IMR-90 (cell line): ENCODE measurements around the gene PTX3. TPM values are rescaled to one million over a fixed set of nuclear protein-coding genes. Genes with fewer than 3 reads are reported as not detected.
A peak's percentile ranks its signal among the peaks of the same experiment; 100 is the strongest.

Source experiments
- ATAC-seq: fragments of 200-7000 bp; cut with Tn5 transposase; 2 replicates; pipeline ENCODE4 v1.9.1; 2020; ENCODE audit warnings: low read depth, mild to moderate bottlenecking, moderate library complexity
- Bru-seq: library from RNA; stranded (reverse); fragments of 400-500 nt; gene quantifications from one replicate; lab custom pipeline; 2021; lab: Mats Ljungman, UMichigan
- BruChase-seq, 2 experiments: library from RNA; stranded (reverse); fragments of 400-500 nt; gene quantifications; one replicate each; lab custom pipeline; 2021; lab: Mats Ljungman, UMichigan
- BruUV-seq: library from RNA; stranded (reverse); fragments of 400-500 nt; replicated peaks from 2 replicates; lab custom pipeline; 2021; lab: Mats Ljungman, UMichigan
- CTCF ChIA-PET: fragments of 300-600 bp; formaldehyde crosslinking; extraction: SDS; loops from one replicate; lab custom pipeline; 2021; ENCODE audit warnings: antibody characterized with exemption; lab: Yijun Ruan, JAX
- POLR2A ChIA-PET: fragments of 300-600 bp; sonication (Branson Sonifier 250); formaldehyde crosslinking; loops from one replicate; lab custom pipeline; 2022; ENCODE audit warnings: antibody characterized with exemption; ENCODE audit not compliant: unreplicated experiment; lab: Charles Lee
- DNase-seq: peaks from one replicate; pipeline ENCODE4 v3.0.0; 2013
- H2AFZ ChIP-seq: replicated peaks from 2 replicates; pipeline ENCODE3; 2013; ENCODE audit warnings: low read length, mild to moderate bottlenecking; ENCODE audit not compliant: poor library complexity
- H2AK5ac ChIP-seq: 2 replicates; pipeline ENCODE4 v1.6.1; 2013; ENCODE audit warnings: low read depth, low read length, inconsistent platforms
- H2AK9ac ChIP-seq: replicated peaks from 2 replicates; pipeline ENCODE3; 2013; ENCODE audit warnings: mild to moderate bottlenecking, low read depth, low read length, moderate library complexity; ENCODE audit not compliant: poor library complexity
- H2BK120ac ChIP-seq: 2 replicates; pipeline ENCODE4 v1.6.1; 2013; ENCODE audit warnings: low read depth, low read length, inconsistent platforms
- H2BK15ac ChIP-seq: 3 replicates; pipeline ENCODE4 v1.6.1; 2013; ENCODE audit warnings: low read depth, low read length, inconsistent platforms
- H2BK20ac ChIP-seq: 2 replicates; pipeline ENCODE4 v1.6.1; 2013; ENCODE audit warnings: low read depth, mild to moderate bottlenecking, inconsistent platforms, low read length, moderate library complexity
- H2BK5ac ChIP-seq: 2 replicates; pipeline ENCODE4 v1.6.1; 2013; ENCODE audit warnings: mild to moderate bottlenecking, low read depth, low read length, inconsistent platforms; ENCODE audit not compliant: poor library complexity, severe bottlenecking
- H3K14ac ChIP-seq: replicated peaks from 2 replicates; pipeline ENCODE4 v1.6.1; 2013; ENCODE audit warnings: low read depth, low read length, inconsistent platforms
- H3K18ac ChIP-seq: 2 replicates; pipeline ENCODE4 v1.6.1; 2013; ENCODE audit warnings: low read depth, low read length, control low read depth
- H3K23ac ChIP-seq: 2 replicates; pipeline ENCODE4 v1.6.1; 2013; ENCODE audit warnings: low read depth, low read length, inconsistent platforms
- H3K27ac ChIP-seq: 2 replicates; pipeline ENCODE4 v1.5.1; 2013; ENCODE audit warnings: mild to moderate bottlenecking, control low read depth, low read length; ENCODE audit not compliant: insufficient read depth
- H3K27me3 ChIP-seq: 2 replicates; pipeline ENCODE4 v1.6.1; 2013; ENCODE audit warnings: low read length; ENCODE audit not compliant: control insufficient read depth, insufficient read depth
- H3K36me3 ChIP-seq: 2 replicates; pipeline ENCODE4 v1.6.1; 2013; ENCODE audit warnings: low read length, mixed read lengths; ENCODE audit not compliant: control insufficient read depth, insufficient read depth
- H3K4ac ChIP-seq: 2 replicates; pipeline ENCODE4 v1.6.1; 2013; ENCODE audit warnings: low read depth, low read length, inconsistent platforms
- H3K4me1 ChIP-seq: 2 replicates; pipeline ENCODE4 v1.6.1; 2013; ENCODE audit warnings: low read length, mixed read lengths; ENCODE audit not compliant: control insufficient read depth, insufficient read depth
- H3K4me2 ChIP-seq: 2 replicates; pipeline ENCODE4 v1.6.1; 2013; ENCODE audit warnings: low read depth, mild to moderate bottlenecking, control low read depth, low read length, moderate library complexity
- H3K4me3 ChIP-seq: 2 replicates; pipeline ENCODE4 v1.5.1; 2013; ENCODE audit warnings: low read depth, mild to moderate bottlenecking, control low read depth, low read length, moderate library complexity; ENCODE audit not compliant: insufficient read depth
- H3K56ac ChIP-seq: 2 replicates; pipeline ENCODE4 v1.6.1; 2013; ENCODE audit warnings: low read length, inconsistent platforms; ENCODE audit not compliant: insufficient read depth; ENCODE audit errors: extremely low read depth
- H3K79me1 ChIP-seq, 2 experiments: 2 replicates each; pipeline ENCODE4 v1.6.1; 2013; ENCODE audit warnings: low read length in 2 of 2, inconsistent platforms in 1 of 2, low read depth in 1 of 2
- H3K9ac ChIP-seq: 2 replicates; pipeline ENCODE4 v1.6.1; 2013; ENCODE audit warnings: low read depth, low read length, control low read depth
- H3K9me1 ChIP-seq: 2 replicates; pipeline ENCODE4 v1.6.1; 2013; ENCODE audit warnings: low read length, inconsistent platforms; ENCODE audit not compliant: insufficient read depth
- H3K9me3 ChIP-seq: 2 replicates; pipeline ENCODE4 v1.6.1; 2013; ENCODE audit warnings: low read length; ENCODE audit not compliant: control insufficient read depth, insufficient read depth
- H4K20me1 ChIP-seq: 2 replicates; pipeline ENCODE4 v1.6.1; 2013; ENCODE audit warnings: low read length, inconsistent platforms; ENCODE audit not compliant: insufficient read depth
- H4K5ac ChIP-seq: 2 replicates; pipeline ENCODE4 v1.6.1; 2013; ENCODE audit warnings: mild to moderate bottlenecking, low read depth, low read length, control low read depth
- H4K8ac ChIP-seq, 2 experiments: 2 replicates each; pipeline ENCODE4 v1.6.1; 2013; ENCODE audit warnings: low read depth in 2 of 2, low read length in 2 of 2, control low read depth in 1 of 2, inconsistent platforms in 1 of 2
- H4K91ac ChIP-seq: 2 replicates; pipeline ENCODE4 v1.6.1; 2013; ENCODE audit warnings: low read depth, low read length, inconsistent platforms; ENCODE audit not compliant: insufficient read depth
- CEBPB ChIP-seq: IDR thresholded peaks from 2 replicates; pipeline ENCODE4 v1.6.1; 2012; ENCODE audit warnings: low read depth, low read length, improper control_type of control experiment
- CTCF ChIP-seq: conservative IDR thresholded peaks from 2 replicates; pipeline ENCODE4 v1.5.1; 2012; ENCODE audit warnings: mild to moderate bottlenecking, low read depth, low read length, improper control_type of control experiment
- FOS ChIP-seq: fragments of 150-350 bp; IDR thresholded peaks from 2 replicates; pipeline ENCODE4 v1.6.1; 2016; ENCODE audit warnings: low read depth, low read length
- MAFK ChIP-seq: IDR thresholded peaks from 2 replicates; pipeline ENCODE4 v1.6.1; 2012; ENCODE audit warnings: low read depth, low read length, improper control_type of control experiment
- MAZ ChIP-seq: IDR thresholded peaks from 2 replicates; pipeline ENCODE4 v1.6.1; 2012; ENCODE audit warnings: low read depth, mild to moderate bottlenecking, low read length, improper control_type of control experiment, moderate library complexity, borderline replicate concordance
- MXI1 ChIP-seq: IDR thresholded peaks from 2 replicates; pipeline ENCODE4 v1.6.1; 2012; ENCODE audit warnings: low read depth, mild to moderate bottlenecking, low read length, moderate library complexity, borderline replicate concordance
- POLR2A ChIP-seq: IDR thresholded peaks from 2 replicates; pipeline ENCODE4 v1.6.1; 2012; ENCODE audit warnings: mild to moderate bottlenecking, low read depth, low read length
- RAD21 ChIP-seq: IDR thresholded peaks from 2 replicates; pipeline ENCODE4 v1.6.1; 2012; ENCODE audit warnings: low read length, improper control_type of control experiment
- RCOR1 ChIP-seq: IDR thresholded peaks from 2 replicates; pipeline ENCODE4 v1.6.1; 2012; ENCODE audit warnings: mild to moderate bottlenecking, low read length, improper control_type of control experiment; ENCODE audit not compliant: insufficient replicate concordance
- SMC3 ChIP-seq: fragments of 150-350 bp; IDR thresholded peaks from 2 replicates; pipeline ENCODE4 v1.6.1; 2016; ENCODE audit warnings: low read depth, mild to moderate bottlenecking, antibody characterized with exemption, low read length, moderate library complexity
- WGBS, 2 experiments: methylation state at CpG; one replicate each; pipeline versions ENCODE4 v1.1.5 to v1.1.7; 2013; ENCODE audit warnings: missing lambda C conversion rate in 2 of 2; ENCODE audit not compliant: insufficient read length in 1 of 2; ENCODE audit errors: extremely low coverage in 2 of 2; 5-methylcytosine and 5-hydroxymethylcytosine counted together
- dilution Hi-C: fragments of 300-500 bp; cut with HindIII; formaldehyde crosslinking; loops from one replicate; pipeline ENCODE4 v1.14.3; 2018; ENCODE audit warnings: low sequenced_read_pairs; ENCODE audit not compliant: unreplicated experiment
- in situ Hi-C: fragments of 300-500 bp; cut with MboI; formaldehyde crosslinking; loops from 3 replicates; pipeline ENCODE4 v1.14.3; 2019; ENCODE audit warnings: low sequenced_read_pairs, inconsistent platforms, mixed read lengths
- intact Hi-C: fragments of 100-400 bp; cut with micrococcal nuclease; formaldehyde crosslinking; loops from 2 replicates; pipeline ENCODE4 v1.10.0; 2022
- long read RNA-seq: library from polyadenylated mRNA; unstranded; transcript quantifications from one replicate; pipeline ENCODE4 v2.0.0, GENCODE V29; 2021; ENCODE audit not compliant: unreplicated experiment
- polyA plus RNA-seq, 3 experiments: library from polyadenylated mRNA; depleted of rRNA; stranded (reverse); fragments of >200 nt; gene quantifications; 2 replicates each; pipeline ENCODE4 v1.2.3, GENCODE V29; 2012; ENCODE audit warnings: low replicate concordance in 1 of 3
- total RNA-seq: library from RNA; depleted of rRNA; stranded (reverse); fragments of >200 nt; gene quantifications from 2 replicates; pipeline ENCODE4 v1.2.3, GENCODE V29; 2012; rRNA removed
- TF ChIP-seq, protein P1 (sequence below): fragments of 150-350 bp; IDR thresholded peaks from 2 replicates; pipeline ENCODE4 v1.6.1; 2016; ENCODE audit warnings: low read depth, mild to moderate bottlenecking, low read length, moderate library complexity, borderline replicate concordance

The PTX3 gene
- total RNA-seq = 96.7 and 97.9 TPM in 2 replicates
- polyA plus RNA-seq (2012; rRNA removed) = 117 and 135 TPM in 2 replicates
- 92.2 and 182 TPM in 2 replicates for polyA plus RNA-seq (2012; cell fraction: cytosol; rRNA removed)
- polyA plus RNA-seq (2012; cell fraction: nucleus; rRNA removed; ENCODE audit: low replicate concordance) = 66.5 and 87.9 TPM in 2 replicates
- Bru-seq, nascent RNA = percentile 92 among the genes with signal in this experiment
- percentile 93 among the genes with signal in this experiment for BruChase-seq, experiment 1, labeled RNA remaining after a 6-hour chase
- BruChase-seq, experiment 2, labeled RNA remaining after a 2-hour chase = percentile 92 among the genes with signal in this experiment
- long read RNA-seq, transcript PTX3-201 (3 exons, 1,940 nt) = major isoform, 143 of 164 reads
- long read RNA-seq, partial matches to known transcripts = 18 of 164 reads
- long read RNA-seq, other reads (novel, unspliced or antisense) = 3 of 164 reads

- TSS peak; percentile 98 for BruUV-seq
- peak within 1 kb of the TSS in 1 of 2 experiments; percentile 72; a peak in 2 of 4 replicates for H4K8ac ChIP-seq
- ChIA-PET CTCF (interaction anchor here (0.6 to 1.3 kb wide), 4 partner anchors 46 to 506 kb away, joined by 3 to 4 read pairs (median 3); no protein-coding TSS in a partner anchor), POLR2A (interaction anchor here (0.9 to 1.3 kb wide), 4 partner anchors 28 to 230 kb away, joined by 3 to 18 read pairs (median 4); no protein-coding TSS in a partner anchor)
- peak within 1 kb of the TSS; percentile 33; the same call in 1 of the 2 replicates for H4K5ac ChIP-seq
- peak within 1 kb of the TSS; percentile 67 for H2BK20ac ChIP-seq
- no peaks in the 10 kb centered on the region for H4K20me1 ChIP-seq
- peak within 1 kb of the TSS; percentile 46 for H3K56ac ChIP-seq
- no peaks in the 10 kb centered on the region for H3K27me3 ChIP-seq
- H3K4me1 ChIP-seq = peaks cover 5% of the 10 kb centered on the region; the same call in 1 of the 2 replicates
- H3K23ac ChIP-seq = peak within 1 kb of the TSS; percentile 93
- H3K9me3 ChIP-seq = no peaks in the 10 kb centered on the region
- peak within 1 kb of the TSS; percentile 68 for H3K18ac ChIP-seq
- H3K9ac ChIP-seq = peak within 1 kb of the TSS; percentile 66
- H3K14ac ChIP-seq = peak within 1 kb of the TSS; percentile 94
- WGBS, 2 experiments = 2% methylated on average over 8 of the region's 15 CpGs; no CpG with 5 or more reads in 1 of the 2 experiments
- peaks cover 0 to 19% of the 10 kb centered on the region in 2 experiments; a peak in 2 of 4 replicates for H3K79me1 ChIP-seq
- H3K9me1 ChIP-seq = no peaks in the 10 kb centered on the region
- no peaks in the 10 kb centered on the region for H3K36me3 ChIP-seq
- peak within 1 kb of the TSS; percentile 68 for H3K4me3 ChIP-seq
- peak within 1 kb of the TSS; percentile 89 for H2BK120ac ChIP-seq
- H2AFZ ChIP-seq = peak within 1 kb of the TSS; percentile 84
- H3K4ac ChIP-seq = peak within 1 kb of the TSS; percentile 95
- peak within 1 kb of the TSS; percentile 73 for H3K4me2 ChIP-seq
- peak within 1 kb of the TSS; percentile 59; the same call in 1 of the 2 replicates for H2AK5ac ChIP-seq
- intact Hi-C loops = loop anchor here (1.0 to 2.0 kb wide), 3 partner anchors 74 to 232 kb away; no protein-coding TSS in a partner anchor
- DNase-seq = peak; percentile 94
- TF ChIP-seq SMC3 (no peak), FOS (0 out of 2 replicates have a peak, but pooled peaks have one; percentile 36), CTCF (no peak), MAFK (peak; percentile 35; the same call in 1 of the 2 replicates), MXI1 (no peak), RAD21 (peak; percentile 19; the same call in 1 of the 2 replicates), CEBPB (peak; percentile 96), RCOR1 (peak; percentile 71), MAZ (peak; percentile 78; the same call in 1 of the 2 replicates), POLR2A (peak; percentile 75; the same call in 1 of the 2 replicates)
- TF ChIP-seq, protein P1, sequence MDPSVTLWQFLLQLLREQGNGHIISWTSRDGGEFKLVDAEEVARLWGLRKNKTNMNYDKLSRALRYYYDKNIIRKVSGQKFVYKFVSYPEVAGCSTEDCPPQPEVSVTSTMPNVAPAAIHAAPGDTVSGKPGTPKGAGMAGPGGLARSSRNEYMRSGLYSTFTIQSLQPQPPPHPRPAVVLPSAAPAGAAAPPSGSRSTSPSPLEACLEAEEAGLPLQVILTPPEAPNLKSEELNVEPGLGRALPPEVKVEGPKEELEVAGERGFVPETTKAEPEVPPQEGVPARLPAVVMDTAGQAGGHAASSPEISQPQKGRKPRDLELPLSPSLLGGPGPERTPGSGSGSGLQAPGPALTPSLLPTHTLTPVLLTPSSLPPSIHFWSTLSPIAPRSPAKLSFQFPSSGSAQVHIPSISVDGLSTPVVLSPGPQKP = no peak
- ATAC-seq = peak; percentile 72
- peak within 1 kb of the TSS; percentile 81 for H4K91ac ChIP-seq
- dilution Hi-C loops = no loop called here
- peak within 1 kb of the TSS; percentile 86 for H2AK9ac ChIP-seq
- H2BK15ac ChIP-seq = peak within 1 kb of the TSS; percentile 33; the same call in 1 of the 3 replicates
- in situ Hi-C loops = no loop called here
- H3K27ac ChIP-seq = peak within 1 kb of the TSS; percentile 68
- H2BK5ac ChIP-seq = peak within 1 kb of the TSS; percentile 43
Observed at GRCh38 chr3:157436583-157437291, at the start of gene PTX3. PTX3 (plus strand) TSS chr3:157436850; CDS start chr3:157436934, 84 bp downstream.
